ENCODE measurements around the gene CD300A. TPM values are rescaled to one million over a fixed set of nuclear protein-coding genes. Genes with fewer than 3 reads are reported as not detected.

Gene CD300A
- total RNA-seq: 17.5 TPM
- long read RNA-seq, transcript CD300A-202 (7 exons, 1,858 nt): major isoform, 16 of 28 reads
- long read RNA-seq, partial matches to known transcripts: 5 of 28 reads
- long read RNA-seq, other reads (novel, unspliced or antisense): 4 of 28 reads

GRCh38 chr17:74466111-74466827 is at the start of gene CD300A:
Gene CD300A, plus strand, starts transcription at chr17:74466634. Its CDS starts 70 bp downstream, at chr17:74466704.
- DNase-seq: peak; percentile 76

GRCh38 chr17:74417178-74418045 is 49.0 kb upstream of the CD300A start:
- H3K4me1 ChIP-seq: no peaks in the 10 kb centered on the region
- H3K27me3 ChIP-seq: no peaks in the 10 kb centered on the region
- no peak overlapping the region for H3K4me3 ChIP-seq
- H3K9me3 ChIP-seq: no peaks in the 10 kb centered on the region
- H3K36me3 ChIP-seq: no peaks in the 10 kb centered on the region
- intact Hi-C loops (cut with DNase I): no loop called here
- H3K27ac ChIP-seq: no peak overlapping the region
- DNase-seq (no peak), ATAC-seq (peak; percentile 41)
- no peak for TF ChIP-seq CTCF (IDR thresholded peaks at IDR 0.05)

More at GRCh38 chr17:74466111-74466827, at the start of gene CD300A:
- intact Hi-C loops (cut with DNase I): no loop called here
- peak within 1 kb of the TSS; percentile 48 for H3K4me3 ChIP-seq
- H3K27ac ChIP-seq: peak within 1 kb of the TSS; percentile 71
- no peak for TF ChIP-seq CTCF (IDR thresholded peaks at IDR 0.05)
- peak; percentile 40 for ATAC-seq
- no peaks in the 10 kb centered on the region for H3K36me3 ChIP-seq
- H3K9me3 ChIP-seq: no peaks in the 10 kb centered on the region
- peaks cover 7% of the 10 kb centered on the region for H3K4me1 ChIP-seq
- peaks cover 16% of the 10 kb centered on the region for H3K27me3 ChIP-seq

- no peak for ATAC-seq
- H3K27ac ChIP-seq: no peak overlapping the region
- DNase-seq: no peak
- no peaks in the 10 kb centered on the region for H3K27me3 ChIP-seq
- H3K4me1 ChIP-seq: no peaks in the 10 kb centered on the region
- no peak for TF ChIP-seq CTCF (IDR thresholded peaks at IDR 0.05)
- no peaks in the 10 kb centered on the region for H3K36me3 ChIP-seq
- intact Hi-C loops (cut with DNase I): no loop called here
- no peaks in the 10 kb centered on the region for H3K9me3 ChIP-seq
- no peak overlapping the region for H3K4me3 ChIP-seq
Observed at GRCh38 chr17:74419928-74420411, 46.5 kb upstream of the CD300A start.

- intact Hi-C loops (cut with DNase I): no loop called here
- peaks cover 8% of the 10 kb centered on the region for H3K4me1 ChIP-seq
- H3K9me3 ChIP-seq: no peaks in the 10 kb centered on the region
- H3K27ac ChIP-seq: no peak overlapping the region
- H3K36me3 ChIP-seq: no peaks in the 10 kb centered on the region
- DNase-seq (no peak), ATAC-seq (no peak)
- no peaks in the 10 kb centered on the region for H3K27me3 ChIP-seq
- no peak overlapping the region for H3K4me3 ChIP-seq
- no peak for TF ChIP-seq CTCF (IDR thresholded peaks at IDR 0.05)
Observed at GRCh38 chr17:74424117-74424516, 42.3 kb upstream of the CD300A start.

- intact Hi-C loops (cut with DNase I): no loop called here
- no peak for DNase-seq
Observed at GRCh38 chr17:74424657-74425056, 41.8 kb upstream of the CD300A start.

More at GRCh38 chr17:74424657-74425056, 41.8 kb upstream of the CD300A start:
- no peak for TF ChIP-seq CTCF (IDR thresholded peaks at IDR 0.05)
- Histone ChIP-seq H3K9me3 (no peaks in the 10 kb centered on the region), H3K4me1 (peaks cover 8% of the 10 kb centered on the region), H3K27ac (no peak overlapping the region), H3K4me3 (no peak overlapping the region), H3K36me3 (no peaks in the 10 kb centered on the region), H3K27me3 (no peaks in the 10 kb centered on the region)
- ATAC-seq: no peak
